ENCODE data around the gene USH2A.

GRCh38 chr1:215905493-215906115 lies 517.6 kb downstream of the USH2A start:
- TF ChIP-seq, protein P1, sequence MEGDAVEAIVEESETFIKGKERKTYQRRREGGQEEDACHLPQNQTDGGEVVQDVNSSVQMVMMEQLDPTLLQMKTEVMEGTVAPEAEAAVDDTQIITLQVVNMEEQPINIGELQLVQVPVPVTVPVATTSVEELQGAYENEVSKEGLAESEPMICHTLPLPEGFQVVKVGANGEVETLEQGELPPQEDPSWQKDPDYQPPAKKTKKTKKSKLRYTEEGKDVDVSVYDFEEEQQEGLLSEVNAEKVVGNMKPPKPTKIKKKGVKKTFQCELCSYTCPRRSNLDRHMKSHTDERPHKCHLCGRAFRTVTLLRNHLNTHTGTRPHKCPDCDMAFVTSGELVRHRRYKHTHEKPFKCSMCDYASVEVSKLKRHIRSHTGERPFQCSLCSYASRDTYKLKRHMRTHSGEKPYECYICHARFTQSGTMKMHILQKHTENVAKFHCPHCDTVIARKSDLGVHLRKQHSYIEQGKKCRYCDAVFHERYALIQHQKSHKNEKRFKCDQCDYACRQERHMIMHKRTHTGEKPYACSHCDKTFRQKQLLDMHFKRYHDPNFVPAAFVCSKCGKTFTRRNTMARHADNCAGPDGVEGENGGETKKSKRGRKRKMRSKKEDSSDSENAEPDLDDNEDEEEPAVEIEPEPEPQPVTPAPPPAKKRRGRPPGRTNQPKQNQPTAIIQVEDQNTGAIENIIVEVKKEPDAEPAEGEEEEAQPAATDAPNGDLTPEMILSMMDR (IDR thresholded peaks at IDR 0.05; ENCODE audit: low read length): no peak
- TF ChIP-seq EZH2 (optimal IDR thresholded peaks at IDR 0.05; ENCODE audit: low read depth, low read length): no peak
- no peak for TF ChIP-seq EZH2phosphoT487 (IDR thresholded peaks at IDR 0.05; ENCODE audit: low read length)
